Left lung (tissue), 10 donors: Measurements from ENCODE around the gene DRG2. TPM values are rescaled to one million over a fixed set of nuclear protein-coding genes. Genes with fewer than 3 reads are reported as not detected.

Experiments used
- ATAC-seq: fragments of 200-7000 bp; cut with Tn5 transposase; one replicate; pipeline ENCODE4 v1.9.1; 2020; ENCODE audit warnings: moderate library complexity
- DNase-seq, 4 donors: peaks; one replicate each; pipeline ENCODE4 v3.0.0-alpha.2; 2013 to 2020
- H3K27ac ChIP-seq, 2 donors: fragments of 200-600 bp; sonication (generic) in 1 of 2; one replicate each; pipeline versions ENCODE4 v1.5.0 to v1.8.0; 2020 to 2021
- H3K27me3 ChIP-seq, 2 donors: fragments of 200-600 bp; sonication (generic) in 1 of 2; one replicate each; pipeline versions ENCODE4 v1.5.0 to v1.8.0; 2020 to 2021
- H3K36me3 ChIP-seq, 2 donors: fragments of 200-600 bp; sonication (generic) in 1 of 2; one replicate each; pipeline versions ENCODE4 v1.5.0 to v1.8.0; 2020 to 2021
- H3K4me1 ChIP-seq, 2 donors: fragments of 200-600 bp; one replicate each; pipeline ENCODE4 v1.8.0; 2021
- H3K4me3 ChIP-seq, 2 donors: fragments of 200-600 bp; sonication (generic) in 1 of 2; one replicate each; pipeline versions ENCODE4 v1.5.0 to v1.8.0; 2020 to 2021; ENCODE audit warnings: mild to moderate bottlenecking in 1 of 2
- H3K9me3 ChIP-seq, 2 donors: fragments of 200-600 bp; sonication (generic) in 1 of 2; one replicate each; pipeline versions ENCODE4 v1.5.0 to v1.8.0; 2020 to 2021
- CTCF ChIP-seq, 2 donors: fragments of 200-600 bp; sonication (generic) in 1 of 2; IDR thresholded peaks; one replicate each; pipeline versions ENCODE4 v1.5.0 to v1.8.0; 2021; ENCODE audit warnings: antibody characterized with exemption in 2 of 2
- intact Hi-C, 2 donors: fragments of 100-400 bp; cut with DNase I; formaldehyde crosslinking; loops; one replicate each; pipeline versions ENCODE4 v1.11.2 to v1.14.2; 2022
- polyA plus RNA-seq, 6 donors: library from polyadenylated mRNA; unstranded; fragments of 120-200 nt; gene quantifications; one replicate each; pipeline ENCODE4 v1.2.1, GENCODE V29; 2013; ENCODE audit not compliant: insufficient read length in 6 of 6
- total RNA-seq, 2 donors: library from RNA; stranded (reverse); fragmentation: NEBNext Ultra II Directional; extraction: Animal tissue kit (Norgen Biotek cat#: 25700); gene quantifications; one replicate each; pipeline ENCODE4 v1.2.1, GENCODE V29; 2021
- donor health status: DM: no; HTN: yes; CAD: no.
- donor health status: DM: no; HTN: no; CAD: no.

Gene DRG2
- total and polyA plus RNA-seq, 8 donors = 30.1 to 48.2 (median 38.2) TPM

- no peak for ATAC-seq
- no peak overlapping the region for H3K27ac ChIP-seq
- no peak for DNase-seq
- no peaks in the 10 kb centered on the region for H3K9me3 ChIP-seq
- H3K27me3 ChIP-seq = no peaks in the 10 kb centered on the region
- peaks cover 0 to 22% of the 10 kb centered on the region in 2 donors for H3K36me3 ChIP-seq
- no peak for TF ChIP-seq CTCF (IDR thresholded peaks at IDR 0.05)
- no peaks in the 10 kb centered on the region for H3K4me1 ChIP-seq
- intact Hi-C loops = no loop called here
- H3K4me3 ChIP-seq = no peak overlapping the region
These were observed 22.9 kb downstream of the DRG2 start for GRCh38 chr17:18110636-18111145.

GRCh38 chr17:18111330-18111971 lies 23.7 kb downstream of the DRG2 start:
- Histone ChIP-seq H3K27me3 (no peaks in the 10 kb centered on the region), H3K36me3 (peaks cover 0 to 14% of the 10 kb centered on the region in 2 donors), H3K27ac (no peak overlapping the region), H3K4me3 (no peak overlapping the region), H3K4me1 (no peaks in the 10 kb centered on the region), H3K9me3 (no peaks in the 10 kb centered on the region)
- DNase-seq (no peak), ATAC-seq (no peak)
- no peak for TF ChIP-seq CTCF (IDR thresholded peaks at IDR 0.05)
- intact Hi-C loops = no loop called here

GRCh38 chr17:18115517-18115916 lies 27.8 kb downstream of the DRG2 start:
- Histone ChIP-seq H3K4me3 (no peak overlapping the region), H3K36me3 (no peaks in the 10 kb centered on the region), H3K9me3 (peaks cover 0 to 19% of the 10 kb centered on the region in 2 donors), H3K27ac (no peak overlapping the region), H3K4me1 (no peaks in the 10 kb centered on the region), H3K27me3 (no peaks in the 10 kb centered on the region)
- TF ChIP-seq CTCF (IDR thresholded peaks at IDR 0.05) = no peak
- intact Hi-C loops = no loop called here
- ATAC-seq (no peak), DNase-seq (no peak)

- no peak for ATAC-seq
- intact Hi-C loops = no loop called here
These were observed 28.3 kb downstream of the DRG2 start for GRCh38 chr17:18116078-18116477.

GRCh38 chr17:18117533-18117932 lies 29.8 kb downstream of the DRG2 start:
- DNase-seq = no peak
- no peaks in the 10 kb centered on the region for H3K4me1 ChIP-seq
- no peak for TF ChIP-seq CTCF (IDR thresholded peaks at IDR 0.05)
- no peak for ATAC-seq
- intact Hi-C loops = no loop called here
- no peaks in the 10 kb centered on the region for H3K27me3 ChIP-seq
- no peaks in the 10 kb centered on the region for H3K36me3 ChIP-seq
- H3K4me3 ChIP-seq = no peak overlapping the region
- H3K9me3 ChIP-seq = peaks cover 0 to 19% of the 10 kb centered on the region in 2 donors
- H3K27ac ChIP-seq = no peak overlapping the region

More at GRCh38 chr17:18116078-18116477, 28.3 kb downstream of the DRG2 start:
- H3K4me1 ChIP-seq = no peaks in the 10 kb centered on the region
- no peak for DNase-seq
- no peak overlapping the region for H3K4me3 ChIP-seq
- no peaks in the 10 kb centered on the region for H3K36me3 ChIP-seq
- H3K9me3 ChIP-seq = peaks cover 0 to 19% of the 10 kb centered on the region in 2 donors
- TF ChIP-seq CTCF (IDR thresholded peaks at IDR 0.05) = no peak
- H3K27ac ChIP-seq = no peak overlapping the region
- H3K27me3 ChIP-seq = no peaks in the 10 kb centered on the region
